HepG2 (cell line): Measurements from ENCODE around the gene ZSWIM7. TPM values are rescaled to one million over a fixed set of nuclear protein-coding genes. Genes with fewer than 3 reads are reported as not detected.
A peak's percentile ranks its signal among the peaks of the same experiment; 100 is the strongest.

Source experiments
- CHCHD3 ChIP-seq: sonication (generic); formaldehyde crosslinking; IDR thresholded peaks from 2 replicates; pipeline ENCODE4 v1.8.0; 2022; ENCODE audit warnings: mild to moderate bottlenecking, missing genetic modification reagents, moderate library complexity
- HOXA5 ChIP-seq: sonication (generic); formaldehyde crosslinking; IDR thresholded peaks from 2 replicates; pipeline ENCODE4 v1.4.0; 2020; ENCODE audit warnings: missing genetic modification reagents
- PHF5A ChIP-seq: IDR thresholded peaks from one replicate; pipeline ENCODE4 v1.6.1; 2018; ENCODE audit warnings: low read depth, missing genetic modification reagents; ENCODE audit not compliant: unreplicated experiment
- RELA ChIP-seq: sonication (generic); formaldehyde crosslinking; IDR thresholded peaks from 2 replicates; pipeline ENCODE4 v1.4.0; 2020; ENCODE audit warnings: missing genetic modification reagents
- SETDB1 ChIP-seq: sonication (generic); formaldehyde crosslinking; IDR thresholded peaks from 2 replicates; pipeline ENCODE4 v1.5.1; 2020; ENCODE audit warnings: missing genetic modification reagents, mild to moderate bottlenecking, borderline replicate concordance
- TEAD3 ChIP-seq: optimal IDR thresholded peaks from 2 replicates; pipeline ENCODE3; 2016; ENCODE audit warnings: borderline replicate concordance
- U2AF2 ChIP-seq: fragments of 200-400 bp; formaldehyde crosslinking; IDR thresholded peaks from 2 replicates; pipeline ENCODE4 v1.6.1; 2017; ENCODE audit warnings: low read depth, mild to moderate bottlenecking, low read length
- ZBTB8A ChIP-seq: sonication (generic); formaldehyde crosslinking; IDR thresholded peaks from 2 replicates; pipeline ENCODE4 v1.4.0; 2020; ENCODE audit warnings: mild to moderate bottlenecking, low read depth, missing genetic modification reagents, borderline replicate concordance
- ZNF235 ChIP-seq: sonication (generic); formaldehyde crosslinking; IDR thresholded peaks from 2 replicates; pipeline ENCODE4 v1.8.1; 2023; ENCODE audit warnings: mild to moderate bottlenecking, missing genetic modification reagents, borderline replicate concordance
- ZNF264 ChIP-seq: sonication (generic); formaldehyde crosslinking; IDR thresholded peaks from 2 replicates; pipeline ENCODE4 v1.4.0; 2020; ENCODE audit warnings: missing genetic modification reagents
- ZNF335 ChIP-seq: sonication (generic); formaldehyde crosslinking; IDR thresholded peaks from 2 replicates; pipeline ENCODE4 v1.4.0; 2020; ENCODE audit warnings: missing genetic modification reagents
- ZNF790 ChIP-seq: sonication (generic); formaldehyde crosslinking; IDR thresholded peaks from 2 replicates; pipeline ENCODE4 v1.8.0; 2022; ENCODE audit warnings: missing genetic modification reagents, mild to moderate bottlenecking, borderline replicate concordance
- ZNF792 ChIP-seq: IDR thresholded peaks from 2 replicates; pipeline ENCODE4 v1.6.1; 2016
- ZNF883 ChIP-seq: sonication (generic); formaldehyde crosslinking; IDR thresholded peaks from 2 replicates; pipeline ENCODE4 v1.5.1; 2020; ENCODE audit warnings: mild to moderate bottlenecking, missing genetic modification reagents; ENCODE audit errors: not compliant biosample characterization
- ZZZ3 ChIP-seq: sonication (generic); formaldehyde crosslinking; IDR thresholded peaks from 2 replicates; pipeline ENCODE4 v1.4.0; 2020; ENCODE audit warnings: missing genetic modification reagents, mild to moderate bottlenecking, borderline replicate concordance
- polyA plus RNA-seq, 8 experiments: library from polyadenylated mRNA; depleted of rRNA in 3 of 8; stranded (reverse) in 7 of 8; unstranded in 1 of 8; fragments of >200 nt; fragmentation: Illumina TruSeq in 4 of 8; extraction: Trizol in 4 of 8; gene quantifications; 2 replicates each; pipeline versions ENCODE4 v1.2.1 to v1.2.3, GENCODE V29; 2011 to 2016; ENCODE audit warnings: low read depth in 4 of 8, missing spikeins in 1 of 8, mixed read lengths in 1 of 8; ENCODE audit not compliant: insufficient read depth in 1 of 8
- total RNA-seq, 5 experiments: library from RNA; depleted of rRNA; stranded (reverse); fragments of >200 nt; fragmentation: Illumina TruSeq; extraction: Trizol; gene quantifications; 2 replicates each; pipeline ENCODE4 v1.2.3, GENCODE V29; 2016; ENCODE audit warnings: low read depth in 1 of 5
- TF ChIP-seq, protein P1 (sequence below): sonication (generic); formaldehyde crosslinking; IDR thresholded peaks from 2 replicates; pipeline ENCODE4 v1.5.0; 2020; ENCODE audit warnings: missing genetic modification reagents
- TF ChIP-seq, protein P2 (sequence below): sonication (generic); formaldehyde crosslinking; IDR thresholded peaks from 2 replicates; pipeline ENCODE4 v1.4.0; 2020; ENCODE audit warnings: missing genetic modification reagents
- TF ChIP-seq, protein P3 (sequence below): sonication (generic); formaldehyde crosslinking; conservative IDR thresholded peaks from 2 replicates; pipeline ENCODE4 v1.4.0; 2020; ENCODE audit warnings: missing genetic modification reagents
- TF ChIP-seq, protein P4 (sequence below): sonication (generic); formaldehyde crosslinking; IDR thresholded peaks from 2 replicates; pipeline ENCODE4 v1.4.0; 2020; ENCODE audit warnings: missing genetic modification reagents, borderline replicate concordance

ZSWIM7 gene
- total and polyA plus RNA-seq, 2 of the 13 experiments (the other 11 are each of a cell fraction or from before 2014, with no cell fraction given), result 13.1 to 28.1 TPM

DNA sequence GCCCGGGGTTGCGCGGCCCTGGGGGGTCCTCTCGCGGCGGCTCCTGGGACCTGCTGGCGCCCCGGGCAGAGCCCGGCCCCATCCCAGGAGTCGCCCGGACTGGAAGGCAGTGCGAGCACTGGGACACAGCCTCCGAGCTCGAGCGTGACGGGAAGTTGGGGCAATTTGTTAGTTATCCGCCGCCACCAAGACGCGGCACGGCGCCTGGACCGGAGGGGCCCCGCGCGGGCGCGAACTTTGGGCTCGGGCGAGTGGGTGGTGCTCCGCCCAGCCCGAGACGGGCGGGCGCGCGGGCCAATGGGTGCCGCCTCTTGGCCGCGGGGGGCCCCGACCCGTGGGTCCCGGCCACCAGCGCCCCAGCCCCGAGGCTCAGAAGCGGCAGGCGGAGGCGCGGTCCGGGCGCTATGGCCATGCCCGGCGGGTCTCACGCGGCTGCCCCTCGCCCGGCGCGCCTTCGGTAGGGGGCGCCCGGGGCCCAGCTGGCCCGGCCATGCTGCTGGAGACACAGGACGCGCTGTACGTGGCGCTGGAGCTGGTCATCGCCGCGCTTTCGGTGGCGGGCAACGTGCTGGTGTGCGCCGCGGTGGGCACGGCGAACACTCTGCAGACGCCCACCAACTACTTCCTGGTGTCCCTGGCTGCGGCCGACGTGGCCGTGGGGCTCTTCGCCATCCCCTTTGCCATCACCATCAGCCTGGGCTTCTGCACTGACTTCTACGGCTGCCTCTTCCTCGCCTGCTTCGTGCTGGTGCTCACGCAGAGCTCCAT, 54.6 kb downstream of the ZSWIM7 start, which contains the start of gene ADORA2B (continued):
- TF ChIP-seq ZBTB8A (CRISPR knock-in tag) (0 out of 2 replicates have a peak, but pooled peaks have one; percentile 59), U2AF2 (no peak), TEAD3 (peak; percentile 66), HOXA5 (CRISPR knock-in tag) (no peak), ZNF335 (CRISPR knock-in tag) (0 out of 2 replicates have a peak, but pooled peaks have one; percentile 14), ZZZ3 (no peak), ZNF790 (peak; percentile 93; the same call in 1 of the 2 replicates), ZNF235 (peak; percentile 87; the same call in 1 of the 2 replicates), RELA (CRISPR knock-in tag) (no peak), SETDB1 (CRISPR knock-in tag) (no peak), ZNF792 (CRISPR knock-in tag) (no peak), PHF5A (CRISPR knock-in tag) (no peak), ZNF264 (CRISPR knock-in tag) (no peak), ZNF883 (CRISPR knock-in tag) (peak; percentile 21), CHCHD3 (CRISPR knock-in tag) (0 out of 2 replicates have a peak, but pooled peaks have one; percentile 50)
- TF ChIP-seq, protein P1, sequence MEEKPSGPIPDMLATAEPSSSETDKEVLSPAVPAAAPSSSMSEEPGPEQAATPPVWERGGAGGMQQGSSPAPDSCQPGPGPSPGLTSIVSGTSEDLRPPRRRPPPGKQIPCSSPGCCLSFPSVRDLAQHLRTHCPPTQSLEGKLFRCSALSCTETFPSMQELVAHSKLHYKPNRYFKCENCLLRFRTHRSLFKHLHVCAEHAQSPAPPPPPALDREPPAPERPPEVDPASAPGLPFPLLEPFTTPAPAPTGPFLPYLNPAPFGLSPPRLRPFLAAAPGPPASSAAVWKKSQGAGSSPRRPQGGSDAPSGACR (CRISPR knock-in tag), result no peak
- TF ChIP-seq, protein P2, sequence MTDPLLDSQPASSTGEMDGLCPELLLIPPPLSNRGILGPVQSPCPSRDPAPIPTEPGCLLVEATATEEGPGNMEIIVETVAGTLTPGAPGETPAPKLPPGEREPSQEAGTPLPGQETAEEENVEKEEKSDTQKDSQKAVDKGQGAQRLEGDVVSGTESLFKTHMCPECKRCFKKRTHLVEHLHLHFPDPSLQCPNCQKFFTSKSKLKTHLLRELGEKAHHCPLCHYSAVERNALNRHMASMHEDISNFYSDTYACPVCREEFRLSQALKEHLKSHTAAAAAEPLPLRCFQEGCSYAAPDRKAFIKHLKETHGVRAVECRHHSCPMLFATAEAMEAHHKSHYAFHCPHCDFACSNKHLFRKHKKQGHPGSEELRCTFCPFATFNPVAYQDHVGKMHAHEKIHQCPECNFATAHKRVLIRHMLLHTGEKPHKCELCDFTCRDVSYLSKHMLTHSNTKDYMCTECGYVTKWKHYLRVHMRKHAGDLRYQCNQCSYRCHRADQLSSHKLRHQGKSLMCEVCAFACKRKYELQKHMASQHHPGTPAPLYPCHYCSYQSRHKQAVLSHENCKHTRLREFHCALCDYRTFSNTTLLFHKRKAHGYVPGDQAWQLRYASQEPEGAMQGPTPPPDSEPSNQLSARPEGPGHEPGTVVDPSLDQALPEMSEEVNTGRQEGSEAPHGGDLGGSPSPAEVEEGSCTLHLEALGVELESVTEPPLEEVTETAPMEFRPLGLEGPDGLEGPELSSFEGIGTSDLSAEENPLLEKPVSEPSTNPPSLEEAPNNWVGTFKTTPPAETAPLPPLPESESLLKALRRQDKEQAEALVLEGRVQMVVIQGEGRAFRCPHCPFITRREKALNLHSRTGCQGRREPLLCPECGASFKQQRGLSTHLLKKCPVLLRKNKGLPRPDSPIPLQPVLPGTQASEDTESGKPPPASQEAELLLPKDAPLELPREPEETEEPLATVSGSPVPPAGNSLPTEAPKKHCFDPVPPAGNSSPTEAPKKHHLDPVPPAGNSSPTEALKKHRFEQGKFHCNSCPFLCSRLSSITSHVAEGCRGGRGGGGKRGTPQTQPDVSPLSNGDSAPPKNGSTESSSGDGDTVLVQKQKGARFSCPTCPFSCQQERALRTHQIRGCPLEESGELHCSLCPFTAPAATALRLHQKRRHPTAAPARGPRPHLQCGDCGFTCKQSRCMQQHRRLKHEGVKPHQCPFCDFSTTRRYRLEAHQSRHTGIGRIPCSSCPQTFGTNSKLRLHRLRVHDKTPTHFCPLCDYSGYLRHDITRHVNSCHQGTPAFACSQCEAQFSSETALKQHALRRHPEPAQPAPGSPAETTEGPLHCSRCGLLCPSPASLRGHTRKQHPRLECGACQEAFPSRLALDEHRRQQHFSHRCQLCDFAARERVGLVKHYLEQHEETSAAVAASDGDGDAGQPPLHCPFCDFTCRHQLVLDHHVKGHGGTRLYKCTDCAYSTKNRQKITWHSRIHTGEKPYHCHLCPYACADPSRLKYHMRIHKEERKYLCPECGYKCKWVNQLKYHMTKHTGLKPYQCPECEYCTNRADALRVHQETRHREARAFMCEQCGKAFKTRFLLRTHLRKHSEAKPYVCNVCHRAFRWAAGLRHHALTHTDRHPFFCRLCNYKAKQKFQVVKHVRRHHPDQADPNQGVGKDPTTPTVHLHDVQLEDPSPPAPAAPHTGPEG (CRISPR knock-in tag), result peak; percentile 71; the same call in 1 of the 2 replicates
- TF ChIP-seq, protein P3, sequence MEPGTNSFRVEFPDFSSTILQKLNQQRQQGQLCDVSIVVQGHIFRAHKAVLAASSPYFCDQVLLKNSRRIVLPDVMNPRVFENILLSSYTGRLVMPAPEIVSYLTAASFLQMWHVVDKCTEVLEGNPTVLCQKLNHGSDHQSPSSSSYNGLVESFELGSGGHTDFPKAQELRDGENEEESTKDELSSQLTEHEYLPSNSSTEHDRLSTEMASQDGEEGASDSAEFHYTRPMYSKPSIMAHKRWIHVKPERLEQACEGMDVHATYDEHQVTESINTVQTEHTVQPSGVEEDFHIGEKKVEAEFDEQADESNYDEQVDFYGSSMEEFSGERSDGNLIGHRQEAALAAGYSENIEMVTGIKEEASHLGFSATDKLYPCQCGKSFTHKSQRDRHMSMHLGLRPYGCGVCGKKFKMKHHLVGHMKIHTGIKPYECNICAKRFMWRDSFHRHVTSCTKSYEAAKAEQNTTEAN (CRISPR knock-in tag), result no peak
- TF ChIP-seq, protein P4, sequence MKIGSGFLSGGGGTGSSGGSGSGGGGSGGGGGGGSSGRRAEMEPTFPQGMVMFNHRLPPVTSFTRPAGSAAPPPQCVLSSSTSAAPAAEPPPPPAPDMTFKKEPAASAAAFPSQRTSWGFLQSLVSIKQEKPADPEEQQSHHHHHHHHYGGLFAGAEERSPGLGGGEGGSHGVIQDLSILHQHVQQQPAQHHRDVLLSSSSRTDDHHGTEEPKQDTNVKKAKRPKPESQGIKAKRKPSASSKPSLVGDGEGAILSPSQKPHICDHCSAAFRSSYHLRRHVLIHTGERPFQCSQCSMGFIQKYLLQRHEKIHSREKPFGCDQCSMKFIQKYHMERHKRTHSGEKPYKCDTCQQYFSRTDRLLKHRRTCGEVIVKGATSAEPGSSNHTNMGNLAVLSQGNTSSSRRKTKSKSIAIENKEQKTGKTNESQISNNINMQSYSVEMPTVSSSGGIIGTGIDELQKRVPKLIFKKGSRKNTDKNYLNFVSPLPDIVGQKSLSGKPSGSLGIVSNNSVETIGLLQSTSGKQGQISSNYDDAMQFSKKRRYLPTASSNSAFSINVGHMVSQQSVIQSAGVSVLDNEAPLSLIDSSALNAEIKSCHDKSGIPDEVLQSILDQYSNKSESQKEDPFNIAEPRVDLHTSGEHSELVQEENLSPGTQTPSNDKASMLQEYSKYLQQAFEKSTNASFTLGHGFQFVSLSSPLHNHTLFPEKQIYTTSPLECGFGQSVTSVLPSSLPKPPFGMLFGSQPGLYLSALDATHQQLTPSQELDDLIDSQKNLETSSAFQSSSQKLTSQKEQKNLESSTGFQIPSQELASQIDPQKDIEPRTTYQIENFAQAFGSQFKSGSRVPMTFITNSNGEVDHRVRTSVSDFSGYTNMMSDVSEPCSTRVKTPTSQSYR (CRISPR knock-in tag), result no peak
